A172 (cell line): Measurements from ENCODE around the gene DYRK1A. TPM values are rescaled to one million over a fixed set of nuclear protein-coding genes. Genes with fewer than 3 reads are reported as not detected.
A peak's percentile ranks its signal among the peaks of the same experiment; 100 is the strongest.
"Not testable (repeated sequence)": the region's sequence is repeated elsewhere in the genome, so short reads cannot be mapped to it uniquely, and the experiment has no call there.

Experiments
- DNase-seq: peaks from one replicate; pipeline ENCODE4 v3.0.0-alpha.2; 2015; ENCODE audit warnings: low spot score
- total RNA-seq: library from RNA; depleted of rRNA; stranded (reverse); fragments of >200 nt; shearing (Covaris generic); gene quantifications from 2 replicates; pipeline ENCODE4 v1.2.3, GENCODE V29; 2014

The DYRK1A gene
- total RNA-seq, 1 experiment from 2014 or later = 59.0 TPM

DNA sequence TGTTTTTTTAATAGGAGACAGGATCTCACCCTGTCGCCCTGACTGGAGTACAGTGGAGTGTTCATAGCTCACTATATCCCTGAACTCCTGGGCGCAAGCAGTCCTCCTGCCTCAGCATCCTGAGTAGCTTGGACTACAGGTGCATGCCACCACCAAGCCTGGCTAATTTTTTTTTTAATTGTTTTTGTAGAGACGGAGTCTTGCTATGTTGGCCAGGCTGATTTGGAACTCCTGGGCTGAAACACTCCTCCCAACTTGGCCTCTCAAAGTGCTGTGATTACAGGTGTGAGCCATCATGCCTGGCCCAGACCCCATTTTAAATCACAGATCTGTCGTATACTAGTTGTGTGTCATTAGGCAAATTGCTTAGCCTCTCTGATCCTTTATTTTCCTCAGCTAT is 161.1 kb downstream of the DYRK1A start:
- DNase-seq = no peak

DNA sequence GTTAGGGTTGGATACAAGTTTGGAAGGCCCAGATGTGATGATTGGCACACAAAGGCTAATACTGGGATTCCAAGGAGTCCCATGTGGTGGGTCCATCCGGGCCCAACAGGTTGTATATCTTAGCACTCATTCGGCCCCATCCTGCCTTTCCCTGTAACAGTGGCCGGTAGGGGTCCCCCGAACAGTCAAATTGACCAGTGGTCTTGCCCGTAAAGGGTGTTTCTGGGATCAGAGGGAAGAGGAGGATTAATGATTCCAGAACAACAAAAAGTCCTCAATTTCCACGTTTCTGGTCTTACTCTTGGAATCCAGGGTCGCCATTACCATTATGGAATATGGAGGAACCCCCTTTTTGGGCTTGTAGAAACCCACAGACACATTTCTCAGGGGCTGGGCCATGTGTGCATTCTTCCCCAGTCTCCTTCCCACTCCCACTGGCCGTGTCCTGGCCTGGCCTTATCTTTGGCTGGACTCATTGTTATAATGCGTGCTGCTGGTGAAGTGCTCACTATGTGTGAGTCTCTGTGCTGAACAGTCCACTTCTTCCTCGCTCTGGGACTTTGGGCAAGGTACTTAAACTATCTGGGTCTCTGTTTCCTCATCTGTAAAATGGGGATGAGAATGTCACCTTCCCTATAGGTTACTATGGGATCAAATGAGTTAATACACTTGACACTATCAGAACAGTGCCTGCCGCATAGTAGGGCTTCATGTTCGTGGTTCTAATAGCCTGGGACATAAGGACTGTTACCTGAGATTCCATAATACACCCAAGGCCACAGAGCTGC is 161.8 kb downstream of the DYRK1A start:
- DNase-seq = no peak

DNA sequence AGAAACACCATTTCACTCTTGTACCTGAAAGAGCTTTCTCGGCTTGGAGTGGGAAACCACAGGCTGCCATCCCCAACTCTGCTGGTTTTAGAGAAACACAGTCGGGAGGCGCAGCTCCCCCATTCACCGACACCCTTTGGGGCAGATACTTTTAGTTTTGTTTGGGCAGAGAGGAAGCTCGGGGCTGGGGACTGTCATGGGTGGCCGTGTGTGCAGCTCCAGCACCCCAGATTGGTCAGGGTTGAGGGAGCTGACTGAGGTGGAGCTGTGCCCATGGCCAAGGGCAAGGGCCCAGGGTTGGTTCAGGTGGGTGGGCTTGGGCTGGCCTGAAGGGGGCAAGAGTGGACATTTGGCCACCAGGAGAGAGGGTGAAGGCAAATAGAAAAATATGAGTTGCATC is 163.1 kb downstream of the DYRK1A start:
- no peak for DNase-seq

DNA sequence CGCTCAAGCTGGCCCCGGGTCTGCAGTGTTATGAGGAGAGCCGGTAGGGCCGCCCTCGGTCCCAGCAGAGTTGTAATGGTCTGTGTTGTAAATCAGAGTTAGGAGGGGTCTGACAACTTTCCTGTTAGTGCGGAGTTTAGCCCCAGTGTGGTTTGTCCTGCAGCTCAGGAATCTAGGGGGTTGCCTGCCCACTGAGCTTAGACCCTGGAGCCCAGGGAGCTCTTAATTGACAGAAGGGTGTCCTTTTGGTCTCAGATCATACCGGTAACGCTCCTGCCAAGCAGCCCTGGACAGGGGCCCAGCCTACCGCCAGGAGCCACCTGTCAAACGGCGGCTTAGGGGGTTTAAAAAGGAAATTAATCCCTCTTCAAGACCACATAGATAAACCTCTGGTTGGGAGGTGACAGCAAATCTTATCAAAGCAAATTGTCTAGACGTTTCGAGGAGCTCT is 164.4 kb downstream of the DYRK1A start:
- no peak for DNase-seq

- DNase-seq = no peak
Observed at GRCh38 chr21:37531431-37531932, 164.9 kb downstream of the DYRK1A start.

- DNase-seq = peak; percentile 79
Observed at GRCh38 chr21:37532868-37533780, 166.6 kb downstream of the DYRK1A start.

- no peak for DNase-seq
Observed at GRCh38 chr21:37534431-37534830, 167.9 kb downstream of the DYRK1A start.

GRCh38 chr21:37535130-37535529 is 168.6 kb downstream of the DYRK1A start:
- no peak for DNase-seq

- DNase-seq = no peak
Observed at GRCh38 chr21:37535672-37536071, 169.1 kb downstream of the DYRK1A start.

- DNase-seq = no peak
Observed at GRCh38 chr21:37536616-37537278, 170.2 kb downstream of the DYRK1A start.

- no peak for DNase-seq
Observed at GRCh38 chr21:37537391-37537996, 170.9 kb downstream of the DYRK1A start.

DNA sequence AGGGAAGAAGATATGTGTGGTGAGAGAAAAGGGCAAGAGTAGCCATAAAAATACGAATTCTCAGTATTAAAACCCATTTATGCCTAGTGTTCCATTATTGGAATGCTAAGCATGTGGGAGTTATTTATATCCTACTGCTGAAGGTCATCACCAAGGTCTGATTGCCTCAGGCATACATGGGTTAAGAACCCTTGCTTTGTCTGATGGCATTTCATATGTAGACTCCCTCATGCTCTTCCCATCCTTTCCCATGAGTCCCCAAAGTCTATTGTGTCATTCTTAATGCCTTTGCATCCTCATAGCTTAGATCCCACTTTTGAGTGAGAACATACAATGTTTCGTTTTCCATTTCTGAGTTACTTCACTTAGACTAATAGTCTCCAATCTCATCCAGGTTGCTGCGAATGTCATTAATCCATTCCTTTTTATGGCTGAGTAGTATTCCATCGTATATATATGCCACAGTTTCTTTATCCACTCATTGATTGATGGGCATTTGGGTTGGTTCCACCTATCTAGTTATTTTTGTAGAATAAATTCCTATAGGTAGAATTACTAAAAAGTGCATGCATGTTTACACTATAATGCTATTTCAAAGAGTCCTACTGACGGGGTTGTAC is 172.5 kb downstream of the DYRK1A start:
- no peak for DNase-seq

- not testable (repeated sequence) for DNase-seq
Observed at GRCh38 chr21:37541128-37541527, 174.6 kb downstream of the DYRK1A start.

DNA sequence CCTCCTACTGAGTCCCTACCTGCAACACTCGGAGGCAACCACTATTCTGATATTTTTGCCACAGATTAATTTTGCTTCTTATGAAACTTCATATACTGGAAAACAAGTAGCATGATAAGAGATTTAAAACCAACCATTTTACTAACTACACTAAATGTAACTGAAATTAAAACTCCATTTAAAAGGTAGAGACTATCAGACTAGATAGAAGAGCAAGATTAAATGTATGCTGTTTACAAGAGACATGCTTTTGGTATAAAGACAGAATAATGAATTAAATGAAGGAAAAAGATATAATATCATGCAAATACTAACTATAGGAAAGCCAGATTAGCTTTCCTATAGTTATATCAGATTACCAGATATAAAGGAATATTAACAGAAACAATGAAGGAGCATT is 175.9 kb downstream of the DYRK1A start:
- DNase-seq = no peak

DNA sequence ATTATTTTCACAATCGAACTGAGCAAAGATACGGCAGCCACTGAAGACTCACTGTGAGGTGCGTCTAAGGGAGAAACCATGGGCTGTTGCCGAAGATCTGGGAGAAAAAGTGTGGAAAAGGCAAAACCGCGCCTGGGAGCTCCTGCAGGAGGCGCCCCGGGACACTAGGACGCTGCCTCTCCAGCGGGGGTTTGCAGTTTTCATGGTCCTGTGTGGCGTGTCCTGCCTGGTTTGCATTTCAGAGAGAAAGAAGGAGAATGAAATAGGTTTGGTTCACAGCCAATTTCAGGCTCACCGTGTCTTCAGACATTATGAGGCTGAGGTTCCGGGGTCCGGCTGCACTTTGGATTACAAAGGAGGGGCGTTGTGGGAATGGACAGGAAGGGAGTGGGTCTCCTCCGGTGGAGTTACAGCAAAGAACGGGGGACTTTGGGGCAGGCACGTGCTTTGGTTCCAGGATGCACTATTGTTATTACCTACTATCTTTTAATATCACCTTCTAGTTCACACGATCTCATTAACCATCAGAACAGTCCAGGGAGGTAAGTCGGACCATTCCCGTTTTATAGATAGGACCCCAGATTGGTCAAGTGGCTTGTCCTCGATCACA is 179.8 kb downstream of the DYRK1A start:
- DNase-seq = no peak

- DNase-seq = peak; percentile 85
Observed at GRCh38 chr21:37546949-37547614, 180.5 kb downstream of the DYRK1A start.

- DNase-seq = no peak
Observed at GRCh38 chr21:37547615-37548200, 181.1 kb downstream of the DYRK1A start.

DNA sequence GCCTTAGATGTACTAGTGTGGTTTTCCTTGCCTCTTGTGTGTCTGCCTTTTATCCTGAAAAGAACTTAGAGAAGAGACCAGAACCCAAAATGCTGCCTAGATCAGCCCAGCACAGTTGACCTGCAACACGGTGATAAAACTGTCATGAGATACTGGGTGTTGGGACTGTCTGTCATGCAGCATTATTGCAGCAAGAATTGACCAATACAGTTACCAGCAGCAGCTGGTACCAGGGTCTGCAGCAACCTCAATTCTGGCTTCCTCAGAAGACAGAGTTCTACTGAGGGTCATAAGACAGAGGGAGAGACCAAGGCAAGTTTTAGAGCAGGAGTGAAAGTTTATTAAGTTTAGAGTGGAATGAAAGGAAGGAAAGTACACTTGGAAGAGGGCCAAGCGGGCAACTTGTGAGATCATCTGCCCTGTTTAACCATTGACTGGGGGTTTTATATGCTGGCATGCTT is 182.0 kb downstream of the DYRK1A start:
- DNase-seq = no peak

- DNase-seq = not testable (repeated sequence)
Observed at GRCh38 chr21:37549730-37550129, 183.2 kb downstream of the DYRK1A start.

DNA sequence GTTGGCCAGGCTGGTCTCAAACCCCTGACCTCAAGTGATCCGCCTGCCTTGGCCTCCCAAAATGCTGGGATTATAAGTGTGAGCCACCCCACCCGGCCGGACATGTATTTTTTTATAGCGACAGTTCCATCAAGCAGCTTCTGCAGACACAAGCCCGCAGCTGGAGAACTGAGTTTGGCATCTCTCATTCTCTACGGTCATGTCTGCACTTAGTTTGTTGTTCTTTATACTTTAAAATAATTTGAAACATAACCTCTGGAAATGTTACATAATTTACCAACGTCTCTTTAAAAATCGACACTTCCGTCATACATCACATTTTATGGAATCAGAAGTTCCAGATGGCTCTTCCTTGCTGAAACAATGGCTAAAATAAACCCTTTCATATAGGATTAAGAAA is 183.6 kb downstream of the DYRK1A start:
- DNase-seq = no peak
